ENCODE measurements around the gene CD276. TPM values are rescaled to one million over a fixed set of nuclear protein-coding genes. Genes with fewer than 3 reads are reported as not detected.

The CD276 gene
- total RNA-seq, 1 experiment from 2014 or later, result 133 TPM

DNA sequence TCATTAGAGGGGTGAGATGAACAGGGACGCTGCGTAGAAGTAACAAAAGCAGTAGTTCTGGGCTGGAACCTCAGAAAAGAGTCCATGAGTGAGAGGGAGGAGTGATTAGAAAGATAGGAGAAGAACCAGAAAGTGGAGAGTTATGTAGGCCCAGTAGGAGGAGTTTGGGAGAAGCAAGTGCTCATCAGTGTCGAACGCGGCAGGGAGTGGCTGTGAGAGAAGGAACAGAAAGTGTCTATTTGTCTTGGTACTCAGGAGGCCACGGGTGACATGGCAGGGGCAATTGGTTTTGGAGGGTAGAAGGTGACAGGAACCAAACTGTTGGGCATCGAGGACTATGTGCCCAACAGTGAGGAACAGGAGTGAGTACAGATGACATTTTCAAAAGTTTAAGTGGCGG, 70.3 kb downstream of the CD276 start:
- H4K91ac ChIP-seq (ENCODE audit: insufficient read length, low read depth, low read length), result no peak overlapping the region
- no peak overlapping the region for H3K4me2 ChIP-seq (ENCODE audit: insufficient read depth, insufficient read length, low read length)
- H3K23ac ChIP-seq (ENCODE audit: insufficient read length, low read depth, low read length), result no peak overlapping the region
- no peak overlapping the region for H2BK120ac ChIP-seq (ENCODE audit: low read depth, low read length, poor library complexity, severe bottlenecking)
- H3K79me1 ChIP-seq (ENCODE audit: insufficient read depth, low read depth, low read length, poor library complexity, severe bottlenecking), result no peaks in the 10 kb centered on the region
- no peak for DNase-seq
- no peak overlapping the region for H3K9ac ChIP-seq (ENCODE audit: extremely low read depth, insufficient read length, low read length)
- peak overlapping the region in 1 of 2 experiments; percentile 81; a peak in 2 of 5 replicates for H3K4me3 Mint-ChIP-seq
- H4K20me1 ChIP-seq (ENCODE audit: control insufficient read depth, insufficient read depth, insufficient read length), result no peaks in the 10 kb centered on the region
- H2AFZ ChIP-seq (ENCODE audit: low read length), result no peak overlapping the region
- H3K27ac ChIP-seq (ENCODE audit: insufficient read length, low read depth, low read length), result no peak overlapping the region
- peaks cover 11% of the 10 kb centered on the region for H3K4me1 ChIP-seq (ENCODE audit: insufficient read depth, low read length)
- H2AK5ac ChIP-seq (ENCODE audit: insufficient read length, low read length), result no peak overlapping the region
- no peaks in the 10 kb centered on the region for H3K79me2 ChIP-seq (ENCODE audit: insufficient read depth, low read length)
- H2BK20ac ChIP-seq (ENCODE audit: low read depth, low read length, poor library complexity, severe bottlenecking), result no peak overlapping the region
- H3K23me2 ChIP-seq (ENCODE audit: insufficient read length, low read depth, low read length, poor library complexity, severe bottlenecking), result peaks cover 20% of the 10 kb centered on the region
- H2BK15ac ChIP-seq (ENCODE audit: low read depth, low read length), result no peak overlapping the region
- TF ChIP-seq CTCF (conservative IDR thresholded peaks at IDR 0.05), result no peak
- H2BK5ac ChIP-seq (ENCODE audit: insufficient read length, low read length), result no peak overlapping the region
- H3K56ac ChIP-seq (ENCODE audit: insufficient read length, low read depth, low read length), result no peak overlapping the region
- no peak overlapping the region for H3K14ac ChIP-seq (ENCODE audit: insufficient read depth, low read length)
- H3K9me3 Mint-ChIP-seq, result no peaks in the 10 kb centered on the region
- H3K4me1 Mint-ChIP-seq, result peaks cover 24 to 29% of the 10 kb centered on the region in 2 experiments
- no peak overlapping the region for H3K4ac ChIP-seq (ENCODE audit: low read depth, low read length)
- no peak overlapping the region for H2BK12ac ChIP-seq (ENCODE audit: insufficient read length, low read depth, low read length)
- H3T11ph ChIP-seq (ENCODE audit: low read length), result no peak overlapping the region
- H3K9me3 ChIP-seq (ENCODE audit: control insufficient read depth, low read depth, low read length), result no peaks in the 10 kb centered on the region
- H3K18ac ChIP-seq (ENCODE audit: insufficient read length, low read depth, low read length), result no peak overlapping the region
- H3K27ac Mint-ChIP-seq, result no peak overlapping the region
- no peaks in the 10 kb centered on the region for H3K36me3 Mint-ChIP-seq (ENCODE audit: insufficient read depth in 1 of 3, low read depth in 3 of 3)
- no peak overlapping the region for H4K8ac ChIP-seq (replicated peaks; ENCODE audit: insufficient read length, low read depth, low read length)
- peaks cover 2% of the 10 kb centered on the region; the same call in 1 of the 2 replicates for H3K27me3 ChIP-seq (ENCODE audit: insufficient read depth, low read length)
- peaks cover 55% of the 10 kb centered on the region for H3K27me3 Mint-ChIP-seq (ENCODE audit: low read depth)
- WGBS (ENCODE audit: extremely low coverage, insufficient read length, low lambda C conversion rate), result no CpG with 5 or more reads among the region's 8 CpGs
- H4K5ac ChIP-seq (ENCODE audit: insufficient read length, low read depth, low read length), result no peak overlapping the region
